CD4-positive, alpha-beta T cell treated with Interleukin-17A for 1 hour (primary cell): Measurements from ENCODE around the gene PPP2R1A.

Experiments used
- DNase-seq: peaks from one replicate; pipeline ENCODE4 v3.0.0-alpha.2; 2020

PPP2R1A gene

GRCh38 chr19:52189735-52190486 is at the start of gene PPP2R1A:
Gene PPP2R1A (plus strand): TSS chr19:52190052. CDS start chr19:52190097, 45 bp downstream.
- DNase-seq: peak; percentile 91

- no peak for DNase-seq
Observed at GRCh38 chr19:52141203-52141602, 48.6 kb upstream of the PPP2R1A start.

- no peak for DNase-seq
Observed at GRCh38 chr19:52142001-52142595, 47.8 kb upstream of the PPP2R1A start.

- DNase-seq: no peak
Observed at GRCh38 chr19:52148256-52148655, 41.6 kb upstream of the PPP2R1A start.

- DNase-seq: no peak
Observed at GRCh38 chr19:52155596-52156359, 34.1 kb upstream of the PPP2R1A start.

GRCh38 chr19:52170304-52170703 is 19.5 kb upstream of the PPP2R1A start:
- DNase-seq: no peak

GRCh38 chr19:52170863-52171320 is 19.0 kb upstream of the PPP2R1A start:
- no peak for DNase-seq

GRCh38 chr19:52171321-52172169 is 18.3 kb upstream of the PPP2R1A start, which contains the start of gene ZNF836:
Gene ZNF836 (minus strand): TSS chr19:52171621. CDS start chr19:52168072, 3,549 bp downstream.
- peak; percentile 96 for DNase-seq

- DNase-seq: no peak
Observed at GRCh38 chr19:52172347-52172746, 17.5 kb upstream of the PPP2R1A start.

GRCh38 chr19:52176574-52176973 is 13.3 kb upstream of the PPP2R1A start:
- peak; percentile 20 for DNase-seq

GRCh38 chr19:52187407-52187806 is 2.4 kb upstream of the PPP2R1A start:
- DNase-seq: no peak

GRCh38 chr19:52188822-52189734 is 774 bp upstream of the PPP2R1A start:
- DNase-seq: peak; percentile 100

- no peak for DNase-seq
Observed at GRCh38 chr19:52190487-52191293, 838 bp downstream of the PPP2R1A start.

- no peak for DNase-seq
Observed at GRCh38 chr19:52191389-52191788, 1.5 kb downstream of the PPP2R1A start.

GRCh38 chr19:52191951-52192350 is 2.1 kb downstream of the PPP2R1A start:
- DNase-seq: no peak

GRCh38 chr19:52196256-52196967 is 6.6 kb downstream of the PPP2R1A start:
- DNase-seq: no peak

- DNase-seq: no peak
Observed at GRCh38 chr19:52197964-52198363, 8.1 kb downstream of the PPP2R1A start.

GRCh38 chr19:52198678-52199077 is 8.8 kb downstream of the PPP2R1A start:
- DNase-seq: no peak

GRCh38 chr19:52200044-52200443 is 10.2 kb downstream of the PPP2R1A start:
- no peak for DNase-seq
